ENCODE data around the gene PRPF19. TPM values are rescaled to one million over a fixed set of nuclear protein-coding genes. Genes with fewer than 3 reads are reported as not detected.

PRPF19 gene
- total and polyA plus RNA-seq, 2 of the 4 experiments (the other 2 are of a cell fraction), result 29.8 to 50.4 TPM

- Histone ChIP-seq H2AK9ac (replicated peaks; ENCODE audit: low read depth, low read length, poor library complexity) (peak overlapping the region; percentile 92), H3K9ac (ENCODE audit: low read depth, low read length) (peak overlapping the region; percentile 95), H2BK5ac (ENCODE audit: low read depth, low read length, poor library complexity, severe bottlenecking) (peak overlapping the region; percentile 15), H3K4ac (ENCODE audit: low read depth, low read length) (peak overlapping the region; percentile 74; the same call in 1 of the 2 replicates), H3K18ac (ENCODE audit: low read depth, low read length) (no peak overlapping the region), H4K8ac (ENCODE audit: low read depth in 2 of 2, low read length in 2 of 2) (peak overlapping the region; percentile 51 to 100; a peak in 2 of 4 replicates), H2AFZ (replicated peaks; ENCODE audit: low read length, poor library complexity) (peak overlapping the region; percentile 99), H4K20me1 (ENCODE audit: insufficient read depth, low read length) (peaks cover 14% of the 10 kb centered on the region; the same call in 1 of the 2 replicates), H3K36me3 (ENCODE audit: control insufficient read depth, insufficient read depth, low read length) (peaks cover 1% of the 10 kb centered on the region), H3K4me3 (ENCODE audit: insufficient read depth, low read depth, low read length) (peak overlapping the region; percentile 52), H3K4me2 (ENCODE audit: low read depth, low read length) (peak overlapping the region; percentile 75), H3K56ac (ENCODE audit: extremely low read depth, insufficient read depth, low read length) (peak overlapping the region; percentile 27), H3K4me1 (ENCODE audit: control insufficient read depth, insufficient read depth, low read length) (peaks cover 7% of the 10 kb centered on the region), H3K79me1 (ENCODE audit: low read depth in 1 of 2, low read length in 2 of 2) (peaks cover 22 to 49% of the 10 kb centered on the region in 2 experiments), H3K9me3 (ENCODE audit: control insufficient read depth, insufficient read depth, low read length) (no peaks in the 10 kb centered on the region), H2BK20ac (ENCODE audit: low read depth, low read length) (no peak overlapping the region), H3K14ac (replicated peaks; ENCODE audit: low read depth, low read length) (0 out of 2 replicates have a peak overlapping the region, but pooled peaks have one; percentile 51), H4K91ac (ENCODE audit: insufficient read depth, low read depth, low read length) (peak overlapping the region; percentile 7), H2BK15ac (ENCODE audit: low read depth, low read length) (no peak overlapping the region), H2AK5ac (ENCODE audit: low read depth, low read length) (0 out of 2 replicates have a peak overlapping the region, but pooled peaks have one; percentile 17), H3K9me1 (ENCODE audit: insufficient read depth, low read length) (peaks cover 17% of the 10 kb centered on the region), H4K5ac (ENCODE audit: low read depth, low read length) (no peak overlapping the region), H3K27me3 (ENCODE audit: control insufficient read depth, insufficient read depth, low read length) (peaks cover 6% of the 10 kb centered on the region; the same call in 1 of the 2 replicates), H2BK120ac (ENCODE audit: low read depth, low read length) (no peak overlapping the region), H3K23ac (ENCODE audit: low read depth, low read length) (peak overlapping the region; percentile 50), H3K27ac (ENCODE audit: insufficient read depth, low read length) (peak overlapping the region; percentile 94)
- CTCF ChIA-PET, result interaction anchor here (0.7 to 1.6 kb wide), 5 partner anchors 13 to 1743 kb away, joined by 3 to 8 read pairs (median 3); partner anchors contain the start of gene DTX4
- dilution Hi-C loops (cut with HindIII; ENCODE audit: low sequenced_read_pairs, unreplicated experiment), result no loop called here
- 0% methylated on average over 14 of the region's 31 CpGs; no CpG with 5 or more reads in 1 of the 2 experiments for WGBS, 2 experiments (ENCODE audit: extremely low coverage in 2 of 2, insufficient read length in 1 of 2)
- intact Hi-C loops (cut with micrococcal nuclease), result loop anchor here (2.0 kb wide), 1 partner anchor 272 kb away; no protein-coding TSS in a partner anchor
- BruUV-seq (replicated peaks), result no TSS peak
- in situ Hi-C loops (cut with MboI; ENCODE audit: low sequenced_read_pairs), result loop anchor here (25.0 kb wide), 1 partner anchor 1327 kb away; no protein-coding TSS in a partner anchor
- ATAC-seq (ENCODE audit: low read depth) (peak; percentile 25), DNase-seq (peak; percentile 34)
- TF ChIP-seq RCOR1 (IDR thresholded peaks at IDR 0.05; ENCODE audit: insufficient replicate concordance, low read length) (no peak), MXI1 (IDR thresholded peaks at IDR 0.05; ENCODE audit: borderline replicate concordance, low read depth, low read length) (peak; percentile 60; the same call in 1 of the 2 replicates)
- POLR2A ChIA-PET (ENCODE audit: unreplicated experiment), result interaction anchor here (0.5 kb wide), 1 partner anchor 10 kb away, joined by 3 read pairs; no protein-coding TSS in a partner anchor
Observed at GRCh38 chr11:60914633-60915247, 8.4 kb upstream of the PRPF19 start.
